ENCODE measurements around the gene MEGF10.

Gene MEGF10

GRCh38 chr5:127331890-127332649 lies 41.5 kb downstream of the MEGF10 start:
- DNase-seq = no peak

- no peak for DNase-seq
These were observed 42.9 kb downstream of the MEGF10 start for GRCh38 chr5:127333483-127333882.

GRCh38 chr5:127335381-127335780 lies 44.8 kb downstream of the MEGF10 start:
- no peak for DNase-seq

- DNase-seq = no peak
These were observed 47.3 kb downstream of the MEGF10 start for GRCh38 chr5:127337876-127338275.

- no peak for DNase-seq
These were observed 47.9 kb downstream of the MEGF10 start for GRCh38 chr5:127338501-127338900.

GRCh38 chr5:127340606-127341005 lies 50.0 kb downstream of the MEGF10 start:
- DNase-seq = no peak

- no peak for DNase-seq
These were observed 51.8 kb downstream of the MEGF10 start for GRCh38 chr5:127342364-127342763.

GRCh38 chr5:127343313-127343712 lies 52.7 kb downstream of the MEGF10 start:
- no peak for DNase-seq

- no peak for DNase-seq
These were observed 53.3 kb downstream of the MEGF10 start for GRCh38 chr5:127343866-127344265.

- DNase-seq = no peak
These were observed 54.3 kb downstream of the MEGF10 start for GRCh38 chr5:127344931-127345330.

- DNase-seq = no peak
These were observed 60.8 kb downstream of the MEGF10 start for GRCh38 chr5:127351418-127351817.

GRCh38 chr5:127352068-127352467 lies 61.5 kb downstream of the MEGF10 start:
- DNase-seq = no peak

- no peak for DNase-seq
These were observed 62.7 kb downstream of the MEGF10 start for GRCh38 chr5:127353327-127353726.

GRCh38 chr5:127353796-127354195 lies 63.2 kb downstream of the MEGF10 start:
- DNase-seq = no peak

- no peak for DNase-seq
These were observed 64.7 kb downstream of the MEGF10 start for GRCh38 chr5:127355337-127355736.

GRCh38 chr5:127358284-127358683 lies 67.7 kb downstream of the MEGF10 start:
- DNase-seq = no peak

GRCh38 chr5:127358740-127359139 lies 68.1 kb downstream of the MEGF10 start:
- DNase-seq = no peak

- DNase-seq = no peak
These were observed 68.9 kb downstream of the MEGF10 start for GRCh38 chr5:127359502-127359901.

GRCh38 chr5:127363403-127363802 lies 72.8 kb downstream of the MEGF10 start:
- DNase-seq = no peak

- DNase-seq = no peak
These were observed 76.4 kb downstream of the MEGF10 start for GRCh38 chr5:127367029-127367428.

GRCh38 chr5:127367946-127368465 lies 77.4 kb downstream of the MEGF10 start:
- no peak for DNase-seq

- DNase-seq = no peak
These were observed 79.2 kb downstream of the MEGF10 start for GRCh38 chr5:127369796-127370195.

GRCh38 chr5:127370631-127371030 lies 80.0 kb downstream of the MEGF10 start:
- DNase-seq = no peak

- DNase-seq = no peak
These were observed 83.4 kb downstream of the MEGF10 start for GRCh38 chr5:127373858-127374491.

Measured in activated T-cell treated with anti-CD3 and anti-CD28 coated beads, Interleukin-2, amount 50 U/mL, for 1 hour (primary cell).